ENCODE results near the gene FUT7.
"Not testable (repeated sequence)": the region's sequence is repeated elsewhere in the genome, so short reads cannot be mapped to it uniquely, and the experiment has no call there.

Gene FUT7

GRCh38 chr9:137035937-137036336 is 4.0 kb upstream of the FUT7 start:
- Histone ChIP-seq H3K4me2 (no peak overlapping the region), H3K4me3 (IDR thresholded peaks at IDR 0.05; ENCODE audit: insufficient read depth, low read depth, low read length) (no peak overlapping the region), H2AFZ (ENCODE audit: low read depth) (no peak overlapping the region), H3K9ac (no peak overlapping the region), H3K4me1 (ENCODE audit: low read depth, poor library complexity, severe bottlenecking) (peaks cover 18% of the 10 kb centered on the region), H3K79me2 (ENCODE audit: insufficient read depth, low read depth) (no peaks in the 10 kb centered on the region), H3K27ac (no peak overlapping the region), H3K36me3 (ENCODE audit: insufficient read depth) (no peaks in the 10 kb centered on the region), H3K27me3 (ENCODE audit: insufficient read depth, low read depth) (peaks cover 43% of the 10 kb centered on the region), H4K20me1 (ENCODE audit: insufficient read depth) (no peaks in the 10 kb centered on the region)
- TF ChIP-seq, protein P1, sequence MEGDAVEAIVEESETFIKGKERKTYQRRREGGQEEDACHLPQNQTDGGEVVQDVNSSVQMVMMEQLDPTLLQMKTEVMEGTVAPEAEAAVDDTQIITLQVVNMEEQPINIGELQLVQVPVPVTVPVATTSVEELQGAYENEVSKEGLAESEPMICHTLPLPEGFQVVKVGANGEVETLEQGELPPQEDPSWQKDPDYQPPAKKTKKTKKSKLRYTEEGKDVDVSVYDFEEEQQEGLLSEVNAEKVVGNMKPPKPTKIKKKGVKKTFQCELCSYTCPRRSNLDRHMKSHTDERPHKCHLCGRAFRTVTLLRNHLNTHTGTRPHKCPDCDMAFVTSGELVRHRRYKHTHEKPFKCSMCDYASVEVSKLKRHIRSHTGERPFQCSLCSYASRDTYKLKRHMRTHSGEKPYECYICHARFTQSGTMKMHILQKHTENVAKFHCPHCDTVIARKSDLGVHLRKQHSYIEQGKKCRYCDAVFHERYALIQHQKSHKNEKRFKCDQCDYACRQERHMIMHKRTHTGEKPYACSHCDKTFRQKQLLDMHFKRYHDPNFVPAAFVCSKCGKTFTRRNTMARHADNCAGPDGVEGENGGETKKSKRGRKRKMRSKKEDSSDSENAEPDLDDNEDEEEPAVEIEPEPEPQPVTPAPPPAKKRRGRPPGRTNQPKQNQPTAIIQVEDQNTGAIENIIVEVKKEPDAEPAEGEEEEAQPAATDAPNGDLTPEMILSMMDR (conservative IDR thresholded peaks at IDR 0.05; ENCODE audit: low read depth, low read length) = no peak

GRCh38 chr9:137035507-137035834 is 3.6 kb upstream of the FUT7 start:
- no peak overlapping the region for H3K27ac ChIP-seq
- H3K36me3 ChIP-seq (ENCODE audit: insufficient read depth) = no peaks in the 10 kb centered on the region
- no peak overlapping the region for H3K4me3 ChIP-seq (IDR thresholded peaks at IDR 0.05; ENCODE audit: insufficient read depth, low read depth, low read length)
- peaks cover 38% of the 10 kb centered on the region for H3K27me3 ChIP-seq (ENCODE audit: insufficient read depth, low read depth)
- no peak overlapping the region for H3K9ac ChIP-seq
- no peaks in the 10 kb centered on the region for H4K20me1 ChIP-seq (ENCODE audit: insufficient read depth)
- no peaks in the 10 kb centered on the region for H3K79me2 ChIP-seq (ENCODE audit: insufficient read depth, low read depth)
- TF ChIP-seq, protein P1 (conservative IDR thresholded peaks at IDR 0.05; ENCODE audit: low read depth, low read length) = peak; percentile 52
- peaks cover 22% of the 10 kb centered on the region for H3K4me1 ChIP-seq (ENCODE audit: low read depth, poor library complexity, severe bottlenecking)
- peak overlapping the region; percentile 74; the same call in 1 of the 2 replicates for H3K4me2 ChIP-seq
- no peak overlapping the region; the same call in 1 of the 2 replicates for H2AFZ ChIP-seq (ENCODE audit: low read depth)

GRCh38 chr9:137034709-137035506 is 3.0 kb upstream of the FUT7 start:
- TF ChIP-seq, protein P1 (conservative IDR thresholded peaks at IDR 0.05; ENCODE audit: low read depth, low read length) = peak; percentile 86
- Histone ChIP-seq H2AFZ (ENCODE audit: low read depth) (peak overlapping the region; percentile 76), H3K79me2 (ENCODE audit: insufficient read depth, low read depth) (no peaks in the 10 kb centered on the region), H3K4me3 (IDR thresholded peaks at IDR 0.05; ENCODE audit: insufficient read depth, low read depth, low read length) (no peak overlapping the region), H3K27ac (no peak overlapping the region), H3K27me3 (ENCODE audit: insufficient read depth, low read depth) (peaks cover 36% of the 10 kb centered on the region), H3K4me1 (ENCODE audit: low read depth, poor library complexity, severe bottlenecking) (peaks cover 28% of the 10 kb centered on the region), H3K4me2 (peak overlapping the region; percentile 74), H3K9ac (no peak overlapping the region), H3K36me3 (ENCODE audit: insufficient read depth) (no peaks in the 10 kb centered on the region), H4K20me1 (ENCODE audit: insufficient read depth) (no peaks in the 10 kb centered on the region)

- no peaks in the 10 kb centered on the region for H3K36me3 ChIP-seq (ENCODE audit: insufficient read depth)
- H3K27ac ChIP-seq = no peak overlapping the region
- no peaks in the 10 kb centered on the region for H4K20me1 ChIP-seq (ENCODE audit: insufficient read depth)
- no peak overlapping the region for H3K4me3 ChIP-seq (IDR thresholded peaks at IDR 0.05; ENCODE audit: insufficient read depth, low read depth, low read length)
- TF ChIP-seq, protein P1 (conservative IDR thresholded peaks at IDR 0.05; ENCODE audit: low read depth, low read length) = no peak
- no peaks in the 10 kb centered on the region for H3K79me2 ChIP-seq (ENCODE audit: insufficient read depth, low read depth)
- peaks cover 29% of the 10 kb centered on the region for H3K27me3 ChIP-seq (ENCODE audit: insufficient read depth, low read depth)
- peak overlapping the region; percentile 74 for H3K4me2 ChIP-seq
- H2AFZ ChIP-seq (ENCODE audit: low read depth) = peak overlapping the region; percentile 76
- no peak overlapping the region for H3K9ac ChIP-seq
- H3K4me1 ChIP-seq (ENCODE audit: low read depth, poor library complexity, severe bottlenecking) = peaks cover 35% of the 10 kb centered on the region
Observed at GRCh38 chr9:137034039-137034708, 2.3 kb upstream of the FUT7 start.

DNA sequence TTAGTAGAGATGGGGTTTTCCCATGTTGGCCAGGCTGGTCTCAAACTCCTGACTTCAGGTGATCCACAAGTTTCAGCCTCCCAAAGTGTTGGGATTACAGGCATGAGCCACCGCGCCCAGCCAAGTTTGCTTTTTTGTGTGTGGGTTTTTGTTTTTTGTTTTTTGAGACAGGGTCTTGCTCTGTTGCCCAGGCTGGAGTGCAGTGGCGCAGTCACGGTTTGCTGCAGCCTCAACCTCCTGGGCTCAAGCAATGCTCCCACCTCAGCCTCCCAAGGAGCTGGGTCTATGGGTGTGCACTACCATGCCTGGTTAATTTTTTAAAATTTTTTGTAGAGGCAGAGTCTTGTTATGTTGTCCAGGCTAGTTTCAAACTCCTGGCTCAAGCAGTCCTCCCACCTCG is 1.6 kb upstream of the FUT7 start:
- not testable (repeated sequence) for H3K36me3 ChIP-seq (ENCODE audit: insufficient read depth); H3K27ac ChIP-seq; H3K79me2 ChIP-seq (ENCODE audit: insufficient read depth, low read depth); H3K9ac ChIP-seq; H4K20me1 ChIP-seq (ENCODE audit: insufficient read depth); H3K4me2 ChIP-seq; H2AFZ ChIP-seq (ENCODE audit: low read depth); H3K4me3 ChIP-seq (IDR thresholded peaks at IDR 0.05; ENCODE audit: insufficient read depth, low read depth, low read length)
- Histone ChIP-seq H3K27me3 (ENCODE audit: insufficient read depth, low read depth) (peaks cover 22% of the 10 kb centered on the region; the same call in 1 of the 2 replicates), H3K4me1 (ENCODE audit: low read depth, poor library complexity, severe bottlenecking) (peaks cover 42% of the 10 kb centered on the region)

Measured in KMS-11 (cell line).